Stimulated activated CD8-positive, alpha-beta memory T cell treated with anti-CD3 and anti-CD28 coated beads, Interleukin-15, amount 100 ng/mL, for 24 hours (primary cell): Measurements from ENCODE around the gene ACACB.

Experiments
- DNase-seq: peaks from one replicate; pipeline ENCODE4 v3.0.0-alpha.2; 2020; ENCODE audit warnings: low read depth

ACACB gene

DNA sequence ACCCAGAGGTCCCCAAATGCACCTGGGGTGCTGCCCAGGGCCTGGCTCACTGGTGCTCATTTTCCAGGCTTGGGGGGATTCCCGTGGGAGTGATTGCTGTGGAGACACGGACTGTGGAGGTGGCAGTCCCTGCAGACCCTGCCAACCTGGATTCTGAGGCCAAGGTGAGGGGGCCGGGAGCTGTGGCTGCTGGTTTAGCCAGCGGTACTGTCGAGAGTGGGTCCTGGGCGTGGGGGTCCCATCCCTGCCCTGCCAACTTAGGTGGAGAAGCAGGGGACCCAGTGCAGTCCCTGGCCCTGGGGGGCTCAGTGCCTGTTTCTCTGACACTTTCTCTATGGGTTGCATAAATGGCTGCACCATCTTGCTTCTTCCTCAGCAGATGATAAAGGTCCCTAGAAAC is 141.8 kb downstream of the ACACB start:
- no peak for DNase-seq

DNA sequence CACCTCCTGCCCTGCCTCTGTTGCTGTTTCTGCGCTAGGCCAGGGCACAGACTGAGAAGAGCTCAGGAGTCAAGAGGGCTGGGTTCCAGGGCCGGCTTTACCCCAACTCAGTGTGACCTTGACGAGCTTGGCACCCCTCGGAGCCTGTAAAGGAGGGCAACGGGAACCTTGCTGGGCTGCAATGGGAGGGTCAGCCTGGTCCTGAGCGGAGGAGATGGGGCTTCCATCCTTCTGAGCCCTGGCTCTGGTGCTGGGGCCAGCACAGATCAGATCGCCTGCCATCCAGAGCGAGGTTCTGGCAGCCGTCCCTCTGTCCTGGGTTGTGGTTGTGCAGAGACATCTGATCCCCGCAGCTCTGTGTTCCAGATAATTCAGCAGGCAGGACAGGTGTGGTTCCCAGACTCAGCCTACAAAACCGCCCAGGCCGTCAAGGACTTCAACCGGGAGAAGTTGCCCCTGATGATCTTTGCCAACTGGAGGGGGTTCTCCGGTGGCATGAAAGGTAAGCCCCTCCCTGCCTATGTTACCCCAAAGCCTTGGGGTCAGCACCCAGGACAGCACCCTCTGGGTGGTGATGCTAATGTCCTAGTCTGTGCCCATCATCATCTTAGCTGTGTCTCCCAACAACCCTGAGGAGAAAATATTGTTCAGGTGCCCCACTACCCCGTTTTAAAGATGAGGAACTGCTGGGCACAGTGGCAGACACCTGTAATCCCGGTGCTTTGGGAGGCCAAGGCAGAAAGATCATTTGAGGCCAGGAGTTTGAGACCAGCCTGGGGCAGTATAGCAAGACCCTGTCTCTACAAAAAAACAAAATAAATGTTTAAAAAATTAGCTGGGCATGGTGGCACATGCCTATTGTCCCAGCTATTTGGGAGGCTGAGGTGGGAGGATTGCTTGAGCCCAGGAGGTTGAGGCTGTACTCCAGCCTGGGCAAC is 142.5 kb downstream of the ACACB start:
- DNase-seq = no peak

DNA sequence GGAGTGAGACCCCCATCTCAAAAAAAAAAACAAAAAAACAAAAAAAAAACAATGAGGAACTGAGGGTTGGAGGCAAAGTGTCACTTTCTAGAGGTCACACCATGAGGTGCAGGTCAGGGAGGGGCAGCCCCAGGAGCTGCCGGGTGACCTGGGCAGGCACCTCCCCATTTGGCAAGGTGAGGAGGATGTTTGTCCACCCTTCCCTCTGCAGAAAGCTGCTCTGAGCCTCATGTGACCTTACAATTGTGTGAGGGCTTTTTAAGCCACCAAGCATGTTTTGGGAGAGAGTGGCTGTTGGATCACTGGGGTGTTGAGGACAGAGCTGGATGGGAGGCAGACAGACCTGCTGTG is 143.1 kb downstream of the ACACB start:
- no peak for DNase-seq

DNA sequence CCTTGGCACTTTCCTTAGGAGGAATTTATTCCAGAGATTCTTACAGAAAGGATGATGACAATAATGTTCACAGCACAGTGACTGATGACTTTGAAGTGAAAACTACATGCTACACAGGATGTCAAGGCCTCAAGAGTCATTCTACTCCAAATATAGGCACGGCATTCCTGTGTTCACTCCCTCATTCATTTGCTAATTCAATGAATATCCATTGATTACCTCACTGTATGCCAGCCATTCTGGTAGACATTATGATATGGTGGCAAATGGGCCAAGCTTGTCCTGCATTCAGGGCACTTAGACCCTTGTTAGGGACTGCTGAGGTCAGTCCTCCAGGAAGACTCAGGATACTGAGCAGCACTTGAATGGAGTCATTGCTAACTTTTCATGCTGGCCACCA is 144.7 kb downstream of the ACACB start:
- DNase-seq = no peak

DNA sequence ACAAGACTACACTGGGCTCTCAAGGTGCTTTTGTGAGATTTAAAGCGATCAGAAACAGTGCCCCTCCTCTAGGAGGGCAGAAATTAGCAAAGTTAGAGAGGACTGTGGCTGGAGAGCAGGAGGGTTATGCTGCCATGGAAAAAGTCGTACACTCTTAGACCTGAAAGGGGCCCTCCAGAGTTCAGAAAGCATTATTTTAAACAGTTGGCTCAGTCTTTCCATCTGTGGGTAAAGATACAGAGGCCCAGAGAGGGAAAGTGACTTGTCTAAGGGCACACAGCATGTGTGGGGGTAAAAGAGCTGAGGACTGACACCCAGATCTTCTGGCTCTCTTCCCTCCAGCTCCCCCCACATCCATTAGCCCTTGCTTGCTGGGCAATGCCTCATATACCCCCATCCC is 145.6 kb downstream of the ACACB start:
- no peak for DNase-seq

DNA sequence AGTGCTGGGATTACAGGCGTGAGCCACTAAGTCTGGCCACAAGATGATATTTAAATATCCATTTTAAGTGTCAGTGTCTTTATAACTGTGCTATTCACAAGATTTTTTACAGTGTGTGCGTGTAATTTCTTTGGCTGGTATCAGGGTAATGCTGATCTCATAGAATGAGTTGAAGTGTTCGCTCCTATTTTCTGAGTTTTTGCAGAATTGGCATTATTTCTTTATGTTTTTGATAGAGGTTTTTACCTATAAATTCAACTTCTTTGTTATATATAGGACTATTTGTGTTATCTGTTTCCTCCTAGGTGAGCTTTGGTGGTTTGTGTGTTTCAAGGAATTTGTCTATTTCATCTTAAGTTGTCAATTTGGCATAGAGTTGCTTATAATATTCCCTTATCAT is 147.1 kb downstream of the ACACB start:
- DNase-seq = no peak

DNA sequence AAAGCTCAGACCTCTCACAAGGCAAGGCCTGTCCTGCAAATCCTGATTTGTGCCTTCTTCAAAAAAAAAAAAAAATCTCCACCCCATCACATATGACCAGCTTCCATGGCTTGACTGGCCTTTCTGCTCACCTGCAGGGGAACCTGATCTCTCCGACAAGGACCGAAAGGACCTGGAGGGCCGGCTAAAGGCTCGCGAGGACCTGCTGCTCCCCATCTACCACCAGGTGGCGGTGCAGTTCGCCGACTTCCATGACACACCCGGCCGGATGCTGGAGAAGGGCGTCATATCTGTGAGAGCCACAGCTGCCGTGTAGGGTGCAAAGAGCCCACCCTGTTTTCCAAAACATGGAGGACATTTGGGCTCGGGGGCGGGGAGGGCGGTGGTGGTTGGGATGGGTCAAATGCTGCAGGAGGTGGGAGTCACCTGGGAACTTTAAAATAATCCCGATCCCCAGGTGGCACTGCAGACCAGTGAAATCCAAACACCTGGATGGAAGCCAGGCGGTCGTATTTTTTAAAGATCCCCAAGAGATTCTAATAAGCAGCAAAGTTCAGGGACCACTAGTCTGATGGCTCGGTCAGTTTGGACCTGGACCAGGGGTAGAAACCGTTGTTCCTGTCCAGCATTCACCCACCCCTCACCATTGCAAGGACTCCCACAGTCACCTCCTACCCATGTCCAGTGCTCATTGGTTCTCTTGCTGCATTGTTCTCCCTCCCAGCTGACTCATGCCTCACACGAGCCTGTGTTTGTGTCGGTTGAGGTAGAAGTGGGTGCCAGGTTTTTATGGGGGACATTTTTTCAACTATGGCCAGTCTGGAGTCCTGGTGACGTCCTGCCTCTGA is 147.9 kb downstream of the ACACB start:
- DNase-seq = peak; percentile 14

DNA sequence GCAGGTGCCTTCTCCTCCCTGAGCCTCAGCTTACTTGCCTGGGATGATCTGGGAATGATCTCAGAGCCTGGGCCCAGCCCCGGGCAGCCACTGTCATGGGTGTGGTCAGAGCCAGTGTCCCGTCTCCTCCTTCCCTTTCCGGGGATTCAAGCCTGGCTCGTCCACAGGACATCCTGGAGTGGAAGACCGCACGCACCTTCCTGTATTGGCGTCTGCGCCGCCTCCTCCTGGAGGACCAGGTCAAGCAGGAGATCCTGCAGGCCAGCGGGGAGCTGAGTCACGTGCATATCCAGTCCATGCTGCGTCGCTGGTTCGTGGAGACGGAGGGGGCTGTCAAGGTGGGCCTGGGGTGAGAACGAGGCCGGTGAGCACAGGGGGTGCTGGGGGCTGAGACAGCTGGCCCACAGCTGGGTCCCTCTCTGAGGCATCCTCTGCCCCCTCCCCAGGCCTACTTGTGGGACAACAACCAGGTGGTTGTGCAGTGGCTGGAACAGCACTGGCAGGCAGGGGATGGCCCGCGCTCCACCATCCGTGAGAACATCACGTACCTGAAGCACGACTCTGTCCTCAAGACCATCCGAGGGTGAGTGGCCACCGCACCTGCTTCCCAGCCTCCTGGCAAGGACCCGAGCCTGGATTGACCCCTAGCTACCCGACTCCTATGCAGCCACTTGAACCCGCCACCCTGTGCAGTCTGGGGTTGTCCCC is 148.7 kb downstream of the ACACB start:
- no peak for DNase-seq

DNA sequence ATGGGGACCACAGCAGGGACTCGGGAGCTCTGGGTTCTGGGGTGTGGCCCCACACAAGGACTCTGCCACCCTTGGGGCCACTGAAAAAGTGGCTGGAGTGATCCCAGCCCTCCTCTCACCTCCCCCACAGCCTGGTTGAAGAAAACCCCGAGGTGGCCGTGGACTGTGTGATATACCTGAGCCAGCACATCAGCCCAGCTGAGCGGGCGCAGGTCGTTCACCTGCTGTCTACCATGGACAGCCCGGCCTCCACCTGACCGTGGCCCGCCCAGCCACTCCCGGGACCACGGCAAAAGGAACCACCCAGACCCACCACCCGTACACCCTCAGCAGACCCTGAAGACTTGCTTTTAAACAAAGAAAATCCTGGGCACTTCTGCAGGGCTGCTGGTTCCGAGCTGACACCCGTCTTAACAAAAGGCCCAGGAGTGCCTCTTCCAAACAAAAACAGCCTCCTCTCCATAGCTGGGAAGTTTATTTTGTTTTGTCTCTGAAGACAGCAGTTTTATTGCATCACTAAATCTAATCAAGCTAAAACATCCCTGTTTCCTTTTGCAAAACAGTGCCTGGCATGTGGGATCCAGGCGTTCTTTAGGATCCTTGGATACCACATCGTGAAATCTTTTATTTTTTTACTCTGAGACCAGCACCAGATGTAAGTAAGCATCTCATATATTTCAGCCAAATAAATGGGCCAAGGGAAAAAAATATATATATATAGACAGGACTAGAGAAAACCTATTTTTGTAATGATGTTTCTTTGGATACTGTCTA is 149.9 kb downstream of the ACACB start:
- no peak for DNase-seq

DNA sequence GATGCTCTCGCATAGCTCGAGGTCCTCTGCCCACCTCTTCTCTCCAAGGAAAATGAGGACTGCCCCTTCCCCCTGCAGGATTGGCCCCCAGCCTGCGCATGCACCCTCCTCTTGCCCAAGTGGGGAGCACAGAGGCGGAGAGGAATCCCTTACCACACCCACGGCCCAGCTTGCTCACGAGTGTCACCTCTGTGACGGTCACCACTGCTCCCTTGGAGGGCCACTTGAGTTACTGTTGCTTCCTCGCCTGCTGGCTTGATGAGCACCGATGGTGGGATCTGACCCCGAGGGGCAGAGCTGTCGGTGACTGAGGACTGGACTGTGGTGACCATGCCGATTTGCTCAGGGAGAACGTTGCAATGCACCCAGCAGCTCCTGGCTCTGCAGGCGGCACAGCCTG is 151.0 kb downstream of the ACACB start:
- no peak for DNase-seq

DNA sequence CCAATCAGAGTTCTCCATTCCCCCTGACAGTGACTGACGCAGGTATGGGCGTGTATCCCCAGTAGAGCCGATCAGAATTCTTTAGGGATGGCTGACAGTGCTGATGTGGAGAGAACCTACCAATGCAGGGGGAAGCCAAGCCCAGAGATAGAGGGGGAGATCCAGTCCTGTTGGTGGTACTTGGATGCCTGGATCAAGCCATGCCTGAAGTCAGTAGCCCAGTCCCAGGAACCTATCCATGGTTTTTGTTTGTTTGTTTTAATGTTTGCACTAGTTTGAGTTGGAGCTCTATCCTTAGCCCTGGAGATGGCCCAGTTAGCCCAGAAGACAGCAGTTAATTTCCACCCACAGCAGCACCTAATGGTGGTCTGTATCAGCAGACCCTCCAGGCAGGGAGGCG is 152.5 kb downstream of the ACACB start:
- no peak for DNase-seq

DNA sequence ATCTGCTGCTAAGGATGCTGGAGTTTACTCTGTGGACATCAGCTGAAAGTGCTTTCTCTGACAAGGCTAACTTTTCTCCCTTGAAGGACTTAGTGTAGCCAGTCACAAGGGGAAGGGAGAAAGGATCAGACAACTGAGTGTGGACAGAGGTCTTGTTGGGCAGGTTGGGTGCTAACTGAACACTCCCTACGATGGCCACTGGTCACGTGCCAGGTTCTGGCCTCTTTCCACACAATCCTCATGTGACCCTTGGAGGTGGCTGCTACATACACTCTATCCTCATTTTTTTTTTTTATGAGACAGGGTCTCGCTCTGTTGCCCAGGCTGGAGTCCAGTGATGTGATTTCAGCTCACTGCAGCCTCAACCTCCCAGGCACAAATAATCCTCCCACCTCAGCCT is 153.0 kb downstream of the ACACB start:
- no peak for DNase-seq

DNA sequence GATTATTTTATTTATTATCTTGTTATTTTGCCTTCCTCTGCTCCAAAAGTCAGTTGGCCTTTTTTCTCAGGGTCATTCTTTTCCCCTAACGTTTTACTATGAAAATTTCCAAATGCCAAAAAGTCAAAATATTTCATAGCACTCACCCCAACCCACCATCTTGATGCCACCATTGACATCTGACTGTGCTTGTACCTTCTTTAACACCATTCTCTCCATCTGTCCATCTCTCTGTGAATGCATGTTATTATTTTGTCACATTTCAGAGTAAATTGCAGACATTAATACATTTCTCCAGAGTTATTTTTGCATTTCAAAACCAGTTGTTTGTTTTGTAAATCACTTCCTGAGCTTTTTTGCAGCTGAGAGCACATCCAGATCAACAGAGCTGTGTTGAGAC is 154.1 kb downstream of the ACACB start:
- DNase-seq = no peak

DNA sequence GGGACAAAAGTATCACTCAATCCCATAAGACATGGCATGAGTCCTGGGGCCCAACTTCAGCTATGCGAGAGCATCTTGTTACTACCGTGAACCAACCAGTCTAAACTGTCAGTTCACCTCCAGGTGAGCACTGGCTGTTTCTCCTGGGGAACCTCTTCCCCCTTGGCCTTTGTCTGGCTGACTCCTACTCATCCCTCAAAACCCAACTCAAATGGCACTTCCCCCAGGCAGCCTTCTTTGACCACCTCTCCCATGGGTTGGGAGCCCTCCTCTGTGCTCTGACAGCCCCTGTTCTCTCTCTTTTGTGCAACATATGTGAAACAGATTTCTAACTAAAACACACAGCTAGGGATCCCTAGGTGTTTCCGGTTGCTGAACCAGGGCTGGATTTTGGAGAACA is 155.0 kb downstream of the ACACB start:
- DNase-seq = no peak

DNA sequence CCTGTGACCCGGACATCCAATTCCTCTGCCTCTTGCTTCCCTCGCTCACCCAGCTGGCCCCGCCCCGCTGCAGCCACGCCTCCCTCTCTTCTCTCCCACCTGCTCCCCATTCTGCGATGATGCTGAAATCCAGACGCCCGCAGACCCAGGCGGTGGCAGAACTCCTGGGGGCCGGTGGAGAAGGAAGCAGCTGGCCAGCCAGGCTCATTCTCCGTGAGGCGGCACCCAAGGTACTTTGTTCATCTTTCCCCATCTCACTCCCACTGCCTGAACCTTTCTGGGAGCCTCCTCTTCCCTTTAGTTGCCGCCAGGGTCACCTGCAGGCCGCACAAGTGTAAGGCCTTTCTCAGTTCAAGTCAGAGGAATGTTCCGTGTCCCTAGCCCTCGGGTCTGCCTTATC is 157.0 kb downstream of the ACACB start:
- DNase-seq = no peak

DNA sequence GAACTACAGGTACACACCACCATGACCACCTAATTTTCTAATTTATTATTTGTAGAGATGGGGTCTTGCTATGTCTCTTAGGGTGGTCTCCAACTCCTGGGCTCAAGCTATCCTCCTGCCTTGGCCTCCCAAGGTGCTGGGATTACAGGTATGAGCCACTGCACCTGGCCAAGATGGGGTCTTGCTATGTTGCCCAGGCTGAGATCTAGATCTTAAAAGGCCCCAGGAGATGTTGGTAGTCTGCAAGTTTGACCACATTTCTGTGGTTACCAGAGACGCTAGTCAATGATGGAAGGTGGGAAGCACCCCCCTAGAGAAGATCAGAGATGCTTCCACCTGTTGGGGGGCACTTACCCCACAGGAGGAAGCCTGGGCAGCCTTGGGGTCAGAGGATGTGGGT is 158.0 kb downstream of the ACACB start:
- no peak for DNase-seq

DNA sequence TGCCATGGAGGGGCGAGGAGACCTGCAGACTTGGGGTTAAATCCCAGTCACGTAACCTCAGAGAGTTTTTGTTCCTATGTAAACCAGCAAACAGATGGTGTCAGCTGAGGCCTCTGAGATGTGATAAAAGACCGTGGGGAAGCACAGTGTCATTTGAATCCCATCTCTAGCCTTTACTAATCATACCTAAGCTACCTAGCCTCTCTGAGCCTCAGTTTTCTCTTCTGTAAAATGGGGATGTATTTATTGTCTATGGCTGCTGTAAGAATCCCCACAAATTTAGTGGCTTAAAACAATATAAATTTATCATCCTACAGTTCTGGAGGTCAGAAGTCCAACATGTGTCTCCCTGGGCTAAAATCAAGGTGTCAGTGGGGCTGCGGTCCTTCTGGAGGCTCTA is 158.8 kb downstream of the ACACB start:
- DNase-seq = no peak

DNA sequence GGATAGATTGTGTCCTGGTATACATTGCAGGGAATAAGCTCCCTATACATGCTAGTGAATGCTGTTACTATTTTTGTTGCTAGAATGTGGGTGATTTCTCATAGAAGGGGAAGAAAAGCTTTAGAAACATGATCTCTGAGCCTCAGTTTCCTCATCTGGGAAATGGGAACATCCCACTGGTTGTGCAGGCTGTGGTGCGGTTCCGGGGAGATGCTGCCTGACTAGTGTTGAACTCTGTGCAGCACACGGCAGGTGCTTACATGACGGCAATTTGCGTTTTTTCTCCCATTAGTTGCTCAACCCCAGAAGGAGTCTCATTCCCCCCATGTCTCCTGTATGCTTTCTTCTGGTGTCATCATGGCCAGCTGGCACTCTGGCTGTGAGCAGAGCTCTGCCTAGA is 159.8 kb downstream of the ACACB start:
- DNase-seq = no peak

DNA sequence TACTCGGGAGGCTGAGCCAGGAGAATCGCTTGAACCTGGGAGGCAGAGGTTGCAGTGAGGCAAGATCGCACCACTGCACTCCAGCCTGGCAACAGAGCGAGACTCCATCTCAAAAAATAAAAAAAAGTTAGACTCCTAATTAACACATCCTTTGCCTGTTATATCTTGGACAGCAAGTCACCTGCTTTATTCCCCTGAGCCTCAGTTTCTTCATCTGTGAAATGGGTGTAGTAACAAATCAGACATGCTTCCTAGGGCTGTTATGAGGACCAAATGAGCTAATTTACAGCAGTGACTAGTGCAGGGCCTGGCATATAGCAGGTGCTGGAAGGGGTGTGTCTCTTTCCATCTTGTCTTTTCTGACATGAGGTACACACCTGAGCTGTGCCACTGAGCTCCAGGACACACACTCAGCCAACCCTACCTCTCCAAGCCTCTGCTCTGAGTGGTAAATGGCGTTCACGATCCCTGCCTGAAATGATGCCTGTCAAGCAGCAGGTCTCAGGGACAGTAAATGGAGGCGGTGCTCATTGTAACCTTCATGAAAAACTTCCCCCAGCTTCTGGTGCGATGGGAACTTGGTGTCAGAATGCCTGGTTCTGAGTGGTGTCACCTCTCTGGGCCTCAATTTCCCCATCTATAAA is 161.0 kb downstream of the ACACB start:
- DNase-seq = no peak

DNA sequence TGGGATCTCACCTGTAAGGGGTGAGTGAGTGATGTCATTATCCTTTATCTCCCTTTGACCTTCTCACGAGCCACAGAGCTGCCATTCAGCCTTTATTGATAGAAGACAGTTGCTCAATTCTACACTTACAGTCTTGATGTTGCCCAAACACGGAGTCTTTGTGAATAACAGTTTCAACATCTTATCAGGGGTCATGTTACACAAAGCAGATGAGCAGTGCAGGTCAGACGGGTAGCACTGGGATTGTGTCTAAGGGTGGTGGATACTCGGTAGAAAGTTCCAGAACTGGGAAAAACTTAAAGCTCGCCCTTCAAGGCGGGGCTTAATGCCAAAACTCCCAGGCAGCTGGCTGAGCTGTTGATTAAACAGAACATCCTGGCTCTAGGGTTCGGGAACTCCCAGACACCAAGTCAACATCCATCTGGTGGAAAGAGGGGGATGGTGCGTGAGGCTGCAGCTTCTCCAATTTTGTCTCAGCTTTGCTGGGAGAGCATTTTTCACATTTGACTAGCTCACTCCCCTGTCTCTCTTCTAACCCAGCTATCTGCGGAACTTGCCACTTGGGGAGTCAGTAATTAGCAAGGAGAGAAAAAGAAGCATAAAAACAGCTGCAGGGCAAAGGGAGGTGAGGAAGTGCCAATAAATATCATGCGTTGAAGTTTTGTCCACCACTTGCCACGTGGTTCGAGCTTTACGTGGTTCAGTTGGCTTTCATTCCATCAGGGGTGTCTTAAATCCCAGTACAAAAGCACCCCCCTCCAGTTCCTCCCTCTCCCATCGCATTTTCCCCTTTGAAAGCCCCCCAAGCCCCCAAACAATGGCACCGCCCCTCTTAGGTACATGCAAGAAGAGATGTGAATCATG is 161.7 kb downstream of the ACACB start:
- no peak for DNase-seq
